ENCODE measurements around the gene GUSB.

GUSB gene

GRCh38 chr7:65925040-65925439 is 57.0 kb downstream of the GUSB start (continued):
- TF ChIP-seq CREB5 (CRISPR knock-in tag; IDR thresholded peaks at IDR 0.05; ENCODE audit: low read depth) (no peak), RARB (CRISPR knock-in tag; IDR thresholded peaks at IDR 0.05) (no peak), ARNTL (CRISPR knock-in tag; IDR thresholded peaks at IDR 0.05; ENCODE audit: borderline replicate concordance, low read depth) (no peak), ISL1 (CRISPR knock-in tag; IDR thresholded peaks at IDR 0.05) (no peak), CSDC2 (CRISPR knock-in tag; IDR thresholded peaks at IDR 0.05) (no peak)

DNA sequence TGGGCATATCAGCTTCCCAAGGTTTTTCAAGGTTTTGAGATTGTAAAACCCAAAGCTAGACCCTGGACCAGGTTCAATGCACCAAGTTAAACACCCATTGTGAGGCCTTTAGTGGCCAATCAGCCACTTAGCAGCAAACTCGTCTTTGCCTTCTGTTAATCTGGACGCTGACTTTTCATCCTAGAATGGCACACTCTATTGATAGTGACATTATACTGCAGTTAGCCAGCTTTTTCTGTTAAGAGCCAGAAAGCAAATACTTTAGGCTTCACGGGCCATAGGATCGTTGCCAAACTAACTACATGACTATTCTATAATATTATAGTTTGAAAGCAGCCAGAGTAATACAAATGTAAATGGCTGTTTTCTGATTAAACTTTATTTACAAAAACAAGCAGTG is 57.8 kb downstream of the GUSB start:
- ATAC-seq, result no peak
- TF ChIP-seq GLIS3 (CRISPR knock-in tag; IDR thresholded peaks at IDR 0.05) (no peak), ARNTL (CRISPR knock-in tag; IDR thresholded peaks at IDR 0.05; ENCODE audit: borderline replicate concordance, low read depth) (no peak)
- TF ChIP-seq, protein P1, sequence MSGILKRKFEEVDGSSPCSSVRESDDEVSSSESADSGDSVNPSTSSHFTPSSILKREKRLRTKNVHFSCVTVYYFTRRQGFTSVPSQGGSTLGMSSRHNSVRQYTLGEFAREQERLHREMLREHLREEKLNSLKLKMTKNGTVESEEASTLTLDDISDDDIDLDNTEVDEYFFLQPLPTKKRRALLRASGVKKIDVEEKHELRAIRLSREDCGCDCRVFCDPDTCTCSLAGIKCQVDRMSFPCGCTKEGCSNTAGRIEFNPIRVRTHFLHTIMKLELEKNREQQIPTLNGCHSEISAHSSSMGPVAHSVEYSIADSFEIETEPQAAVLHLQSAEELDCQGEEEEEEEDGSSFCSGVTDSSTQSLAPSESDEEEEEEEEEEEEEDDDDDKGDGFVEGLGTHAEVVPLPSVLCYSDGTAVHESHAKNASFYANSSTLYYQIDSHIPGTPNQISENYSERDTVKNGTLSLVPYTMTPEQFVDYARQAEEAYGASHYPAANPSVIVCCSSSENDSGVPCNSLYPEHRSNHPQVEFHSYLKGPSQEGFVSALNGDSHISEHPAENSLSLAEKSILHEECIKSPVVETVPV (CRISPR knock-in tag; IDR thresholded peaks at IDR 0.05), result no peak
- TF ChIP-seq, protein P2, sequence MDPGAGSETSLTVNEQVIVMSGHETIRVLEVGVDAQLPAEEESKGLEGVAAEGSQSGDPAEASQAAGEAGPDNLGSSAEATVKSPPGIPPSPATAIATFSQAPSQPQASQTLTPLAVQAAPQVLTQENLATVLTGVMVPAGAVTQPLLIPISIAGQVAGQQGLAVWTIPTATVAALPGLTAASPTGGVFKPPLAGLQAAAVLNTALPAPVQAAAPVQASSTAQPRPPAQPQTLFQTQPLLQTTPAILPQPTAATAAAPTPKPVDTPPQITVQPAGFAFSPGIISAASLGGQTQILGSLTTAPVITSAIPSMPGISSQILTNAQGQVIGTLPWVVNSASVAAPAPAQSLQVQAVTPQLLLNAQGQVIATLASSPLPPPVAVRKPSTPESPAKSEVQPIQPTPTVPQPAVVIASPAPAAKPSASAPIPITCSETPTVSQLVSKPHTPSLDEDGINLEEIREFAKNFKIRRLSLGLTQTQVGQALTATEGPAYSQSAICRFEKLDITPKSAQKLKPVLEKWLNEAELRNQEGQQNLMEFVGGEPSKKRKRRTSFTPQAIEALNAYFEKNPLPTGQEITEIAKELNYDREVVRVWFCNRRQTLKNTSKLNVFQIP (CRISPR knock-in tag; IDR thresholded peaks at IDR 0.05; ENCODE audit: borderline replicate concordance, low read depth), result no peak

DNA sequence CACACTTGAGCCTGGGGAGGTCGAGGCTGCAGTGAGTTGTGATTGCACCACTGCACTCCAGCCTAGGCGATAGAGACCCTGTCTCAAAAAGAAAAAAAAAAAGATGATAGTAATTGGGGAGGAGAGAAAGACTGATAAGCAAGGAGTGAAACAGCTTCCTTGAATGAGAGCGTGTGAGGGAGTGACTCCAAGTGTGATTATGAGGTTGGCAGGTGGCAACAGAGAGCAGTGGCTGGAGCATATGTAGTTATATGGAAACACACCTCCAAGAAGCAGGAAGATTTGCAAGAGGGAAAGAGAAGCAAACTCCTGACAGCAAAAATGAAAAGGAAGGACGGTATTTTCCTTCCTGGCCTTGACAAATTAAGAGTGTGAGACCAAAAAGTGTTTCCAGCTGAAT is 58.7 kb downstream of the GUSB start:
- ATAC-seq, result no peak

DNA sequence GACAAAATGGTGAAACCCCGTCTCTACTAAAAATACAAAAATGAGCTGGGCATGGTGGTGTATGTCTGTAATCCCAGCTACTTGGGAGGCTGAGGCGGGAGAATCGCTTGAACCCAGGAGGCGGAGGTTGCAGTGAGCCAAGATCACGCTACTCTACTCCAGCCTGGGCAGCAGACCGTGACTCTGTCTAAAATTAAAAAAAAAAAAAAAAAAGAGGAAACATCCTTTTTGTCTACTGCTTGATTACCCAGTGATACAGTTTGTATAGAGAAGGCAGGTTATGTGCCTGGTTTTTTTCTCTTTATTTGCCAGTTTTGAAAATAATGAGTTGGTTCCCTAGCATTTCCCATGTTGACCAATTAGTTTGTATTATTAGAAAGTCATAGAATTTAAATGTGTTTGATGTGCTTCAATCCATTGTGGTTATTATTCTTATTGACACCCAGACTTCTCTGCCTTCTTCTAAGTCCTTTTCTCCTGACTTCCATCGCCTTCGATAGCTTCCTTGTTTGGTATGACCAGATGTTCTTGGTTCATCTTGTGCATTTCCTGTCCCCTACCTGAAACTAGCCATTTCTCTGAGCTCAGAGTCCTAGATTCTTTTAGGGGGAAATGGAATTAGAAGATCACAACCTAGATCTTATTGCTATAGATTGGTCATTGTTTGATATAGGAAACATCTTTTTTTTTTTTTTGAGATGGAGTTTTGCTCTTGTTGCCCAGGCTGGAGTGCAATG is 65.9 kb downstream of the GUSB start:
- ATAC-seq, result no peak
- TF ChIP-seq TCF4 (CRISPR knock-in tag; IDR thresholded peaks at IDR 0.05; ENCODE audit: borderline replicate concordance) (no peak), SNAI2 (CRISPR knock-in tag; IDR thresholded peaks at IDR 0.05) (no peak), ESRRG (CRISPR knock-in tag; IDR thresholded peaks at IDR 0.05) (no peak), CREB5 (CRISPR knock-in tag; IDR thresholded peaks at IDR 0.05; ENCODE audit: low read depth) (no peak), ZC3H10 (CRISPR knock-in tag; IDR thresholded peaks at IDR 0.05) (no peak), CSDC2 (CRISPR knock-in tag; IDR thresholded peaks at IDR 0.05) (no peak)
- TF ChIP-seq, protein P1 (CRISPR knock-in tag; IDR thresholded peaks at IDR 0.05), result no peak

More for the DNA sequence above, 58.7 kb downstream of the GUSB start:
- TF ChIP-seq ZNF70 (CRISPR knock-in tag; IDR thresholded peaks at IDR 0.05) (no peak), ZNF565 (CRISPR knock-in tag; conservative IDR thresholded peaks at IDR 0.05; ENCODE audit: low read depth) (no peak), GLIS3 (CRISPR knock-in tag; IDR thresholded peaks at IDR 0.05) (no peak), CSDC2 (CRISPR knock-in tag; IDR thresholded peaks at IDR 0.05) (no peak), ARNTL (CRISPR knock-in tag; IDR thresholded peaks at IDR 0.05; ENCODE audit: borderline replicate concordance, low read depth) (no peak)

- TF ChIP-seq ZNF70 (CRISPR knock-in tag; IDR thresholded peaks at IDR 0.05) (no peak), CREB5 (CRISPR knock-in tag; IDR thresholded peaks at IDR 0.05; ENCODE audit: low read depth) (no peak)
- no peak for ATAC-seq
Measured at GRCh38 chr7:65912237-65912636, 69.8 kb downstream of the GUSB start.

Data from SK-N-SH treated with all-trans-retinoic acid at 6 μM for 48 hours (cell line).